ENCODE measurements around the gene ADCK2. TPM values are rescaled to one million over a fixed set of nuclear protein-coding genes. Genes with fewer than 3 reads are reported as not detected.

Gene ADCK2
- polyA plus RNA-seq, 1 donor: 16.6 TPM

GRCh38 chr7:140680886-140681285 lies 8.1 kb downstream of the ADCK2 start:
- no peaks in the 10 kb centered on the region for H3K27me3 ChIP-seq (ENCODE audit: control insufficient read depth, insufficient read depth, low read length)
- DNase-seq: no peak
- peaks cover 36% of the 10 kb centered on the region for H3K36me3 ChIP-seq (ENCODE audit: control insufficient read depth, insufficient read depth, low read length)
- no peak overlapping the region for H3K27ac ChIP-seq (ENCODE audit: low read length)
- no peaks in the 10 kb centered on the region for H3K9me3 ChIP-seq (ENCODE audit: control insufficient read depth, low read depth, low read length)
- H3K4me1 ChIP-seq (ENCODE audit: control insufficient read depth, insufficient read depth, low read length): peaks cover 2% of the 10 kb centered on the region
- no peak overlapping the region for H3K4me3 ChIP-seq (ENCODE audit: low read length)
- no CpG with 5 or more reads among the region's 7 CpGs for WGBS (ENCODE audit: insufficient coverage, low lambda C conversion rate)

GRCh38 chr7:140681766-140682165 lies 9.0 kb downstream of the ADCK2 start:
- Histone ChIP-seq H3K4me3 (ENCODE audit: low read length) (no peak overlapping the region), H3K36me3 (ENCODE audit: control insufficient read depth, insufficient read depth, low read length) (peaks cover 37% of the 10 kb centered on the region), H3K9me3 (ENCODE audit: control insufficient read depth, low read depth, low read length) (no peaks in the 10 kb centered on the region), H3K4me1 (ENCODE audit: control insufficient read depth, insufficient read depth, low read length) (peaks cover 2% of the 10 kb centered on the region), H3K27ac (ENCODE audit: low read length) (no peak overlapping the region), H3K27me3 (ENCODE audit: control insufficient read depth, insufficient read depth, low read length) (no peaks in the 10 kb centered on the region)
- 100% methylated on average over 1 of the region's 3 CpGs for WGBS (ENCODE audit: insufficient coverage, low lambda C conversion rate)
- DNase-seq: no peak

GRCh38 chr7:140683657-140684056 lies 10.9 kb downstream of the ADCK2 start:
- Histone ChIP-seq H3K36me3 (ENCODE audit: control insufficient read depth, insufficient read depth, low read length) (peaks cover 49% of the 10 kb centered on the region), H3K9me3 (ENCODE audit: control insufficient read depth, low read depth, low read length) (no peaks in the 10 kb centered on the region), H3K27me3 (ENCODE audit: control insufficient read depth, insufficient read depth, low read length) (no peaks in the 10 kb centered on the region), H3K4me1 (ENCODE audit: control insufficient read depth, insufficient read depth, low read length) (peaks cover 2% of the 10 kb centered on the region), H3K27ac (ENCODE audit: low read length) (no peak overlapping the region), H3K4me3 (ENCODE audit: low read length) (no peak overlapping the region)
- peak in 1 of 2 donors; percentile 13 for DNase-seq
- WGBS (ENCODE audit: insufficient coverage, low lambda C conversion rate): no CpG with 5 or more reads among the region's 3 CpGs

- no peak overlapping the region for H3K27ac ChIP-seq (ENCODE audit: low read length)
- no peak overlapping the region for H3K4me3 ChIP-seq (ENCODE audit: low read length)
- WGBS (ENCODE audit: insufficient coverage, low lambda C conversion rate): 47% methylated on average over 4 of the region's 20 CpGs
- no peaks in the 10 kb centered on the region for H3K27me3 ChIP-seq (ENCODE audit: control insufficient read depth, insufficient read depth, low read length)
- H3K9me3 ChIP-seq (ENCODE audit: control insufficient read depth, low read depth, low read length): no peaks in the 10 kb centered on the region
- peaks cover 46% of the 10 kb centered on the region for H3K36me3 ChIP-seq (ENCODE audit: control insufficient read depth, insufficient read depth, low read length)
- H3K4me1 ChIP-seq (ENCODE audit: control insufficient read depth, insufficient read depth, low read length): peaks cover 2% of the 10 kb centered on the region
- DNase-seq: no peak
Observed at GRCh38 chr7:140684066-140684950, 11.6 kb downstream of the ADCK2 start.

- H3K9me3 ChIP-seq (ENCODE audit: control insufficient read depth, low read depth, low read length): no peaks in the 10 kb centered on the region
- peaks cover 50% of the 10 kb centered on the region for H3K36me3 ChIP-seq (ENCODE audit: control insufficient read depth, insufficient read depth, low read length)
- no peak overlapping the region for H3K4me3 ChIP-seq (ENCODE audit: low read length)
- peaks cover 2% of the 10 kb centered on the region for H3K4me1 ChIP-seq (ENCODE audit: control insufficient read depth, insufficient read depth, low read length)
- no peak for DNase-seq
- H3K27me3 ChIP-seq (ENCODE audit: control insufficient read depth, insufficient read depth, low read length): no peaks in the 10 kb centered on the region
- H3K27ac ChIP-seq (ENCODE audit: low read length): no peak overlapping the region
- 75% methylated on average over 1 of the region's 10 CpGs for WGBS (ENCODE audit: insufficient coverage, low lambda C conversion rate)
Observed at GRCh38 chr7:140685407-140686087, 12.8 kb downstream of the ADCK2 start.

GRCh38 chr7:140686921-140687320 lies 14.2 kb downstream of the ADCK2 start:
- peaks cover 46% of the 10 kb centered on the region for H3K36me3 ChIP-seq (ENCODE audit: control insufficient read depth, insufficient read depth, low read length)
- H3K27me3 ChIP-seq (ENCODE audit: control insufficient read depth, insufficient read depth, low read length): no peaks in the 10 kb centered on the region
- H3K4me3 ChIP-seq (ENCODE audit: low read length): no peak overlapping the region
- no CpG with 5 or more reads among the region's 11 CpGs for WGBS (ENCODE audit: insufficient coverage, low lambda C conversion rate)
- H3K27ac ChIP-seq (ENCODE audit: low read length): no peak overlapping the region
- DNase-seq: no peak
- peaks cover 2% of the 10 kb centered on the region for H3K4me1 ChIP-seq (ENCODE audit: control insufficient read depth, insufficient read depth, low read length)
- no peaks in the 10 kb centered on the region for H3K9me3 ChIP-seq (ENCODE audit: control insufficient read depth, low read depth, low read length)

GRCh38 chr7:140688341-140688740 lies 15.6 kb downstream of the ADCK2 start:
- Histone ChIP-seq H3K27me3 (ENCODE audit: control insufficient read depth, insufficient read depth, low read length) (no peaks in the 10 kb centered on the region), H3K27ac (ENCODE audit: low read length) (no peak overlapping the region), H3K36me3 (ENCODE audit: control insufficient read depth, insufficient read depth, low read length) (peaks cover 42% of the 10 kb centered on the region), H3K4me3 (ENCODE audit: low read length) (no peak overlapping the region), H3K4me1 (ENCODE audit: control insufficient read depth, insufficient read depth, low read length) (peaks cover 2% of the 10 kb centered on the region), H3K9me3 (ENCODE audit: control insufficient read depth, low read depth, low read length) (no peaks in the 10 kb centered on the region)
- WGBS (ENCODE audit: insufficient coverage, low lambda C conversion rate): 100% methylated on average over 1 of the region's 6 CpGs
- no peak for DNase-seq

- no peak for DNase-seq
Observed at GRCh38 chr7:140689199-140690152, 16.7 kb downstream of the ADCK2 start.

GRCh38 chr7:140691376-140692045 lies 18.8 kb downstream of the ADCK2 start:
- H3K9me3 ChIP-seq (ENCODE audit: control insufficient read depth, low read depth, low read length): no peaks in the 10 kb centered on the region
- no peaks in the 10 kb centered on the region for H3K27me3 ChIP-seq (ENCODE audit: control insufficient read depth, insufficient read depth, low read length)
- no peak for DNase-seq
- H3K4me1 ChIP-seq (ENCODE audit: control insufficient read depth, insufficient read depth, low read length): peaks cover 5% of the 10 kb centered on the region
- no CpG with 5 or more reads among the region's 12 CpGs for WGBS (ENCODE audit: insufficient coverage, low lambda C conversion rate)
- peaks cover 34% of the 10 kb centered on the region for H3K36me3 ChIP-seq (ENCODE audit: control insufficient read depth, insufficient read depth, low read length)
- no peak overlapping the region for H3K27ac ChIP-seq (ENCODE audit: low read length)
- H3K4me3 ChIP-seq (ENCODE audit: low read length): no peak overlapping the region

More at GRCh38 chr7:140689199-140690152, 16.7 kb downstream of the ADCK2 start:
- H3K4me3 ChIP-seq (ENCODE audit: low read length): no peak overlapping the region
- H3K27ac ChIP-seq (ENCODE audit: low read length): no peak overlapping the region
- H3K27me3 ChIP-seq (ENCODE audit: control insufficient read depth, insufficient read depth, low read length): no peaks in the 10 kb centered on the region
- no peaks in the 10 kb centered on the region for H3K4me1 ChIP-seq (ENCODE audit: control insufficient read depth, insufficient read depth, low read length)
- 100% methylated on average over 1 of the region's 16 CpGs for WGBS (ENCODE audit: insufficient coverage, low lambda C conversion rate)
- H3K36me3 ChIP-seq (ENCODE audit: control insufficient read depth, insufficient read depth, low read length): peaks cover 37% of the 10 kb centered on the region
- H3K9me3 ChIP-seq (ENCODE audit: control insufficient read depth, low read depth, low read length): no peaks in the 10 kb centered on the region

All from large intestine (tissue), 3 donors.